Anterior cingulate cortex (tissue), 58 donors: Measurements from ENCODE around the gene DOK7.
"Not testable (repeated sequence)": the region's sequence is repeated elsewhere in the genome, so short reads cannot be mapped to it uniquely, and the experiment has no call there.

Experiments used
- DNase-seq, 58 donors: peaks; one replicate each; lab custom pipeline; 2025; lab: John Stamatoyannopoulos, UW

The DOK7 gene

DNA sequence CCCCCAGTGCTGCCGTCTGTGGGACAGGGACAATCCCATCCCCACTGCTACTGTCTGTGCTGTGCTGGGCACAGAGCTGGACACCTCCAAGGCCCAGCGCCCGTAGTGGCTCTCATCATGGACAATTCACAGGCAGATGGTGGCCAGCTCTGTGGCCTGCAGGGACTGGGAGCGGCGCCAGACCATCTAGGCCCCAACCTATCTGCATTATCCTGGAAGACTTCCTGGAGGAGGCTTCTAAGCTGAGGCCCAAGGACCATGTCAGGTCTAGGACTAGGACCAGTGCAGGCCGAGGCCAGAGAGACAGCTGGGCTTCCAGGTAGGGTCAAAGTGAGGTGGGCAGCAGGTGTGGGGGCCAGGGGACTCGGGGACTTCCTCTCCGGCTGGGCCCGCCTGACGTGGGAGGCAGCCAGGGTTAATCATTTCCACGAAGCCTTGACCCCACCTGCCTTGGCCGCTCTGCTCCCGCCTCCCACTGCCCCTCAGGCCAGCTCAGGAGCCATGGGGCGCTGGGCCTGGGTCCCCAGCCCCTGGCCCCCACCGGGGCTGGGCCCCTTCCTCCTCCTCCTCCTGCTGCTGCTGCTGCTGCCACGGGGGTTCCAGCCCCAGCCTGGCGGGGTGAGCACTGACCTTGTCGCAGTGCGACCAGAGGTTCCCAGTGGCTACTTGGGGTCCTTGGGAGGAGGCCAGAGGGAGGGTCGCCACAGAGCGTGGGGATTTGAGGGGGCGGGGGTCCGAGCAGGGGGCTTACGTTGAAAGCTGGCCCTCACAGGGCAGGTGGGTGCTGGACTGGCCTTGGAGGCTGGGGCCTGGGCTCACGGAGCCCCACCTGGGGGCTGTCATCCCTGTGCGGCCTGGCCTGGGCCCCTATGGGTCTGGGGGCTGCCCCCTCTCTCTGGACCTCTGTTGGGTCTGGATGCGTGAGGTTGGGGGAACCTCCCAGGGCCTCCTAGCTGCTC is 21.3 kb upstream of the DOK7 start, which contains the start of gene HGFAC:
TSS of gene HGFAC (plus strand) at position 468 of the 959 bp plus-strand sequence. CDS start at position 502, 34 bp downstream.
- DNase-seq, result no peak

DNA sequence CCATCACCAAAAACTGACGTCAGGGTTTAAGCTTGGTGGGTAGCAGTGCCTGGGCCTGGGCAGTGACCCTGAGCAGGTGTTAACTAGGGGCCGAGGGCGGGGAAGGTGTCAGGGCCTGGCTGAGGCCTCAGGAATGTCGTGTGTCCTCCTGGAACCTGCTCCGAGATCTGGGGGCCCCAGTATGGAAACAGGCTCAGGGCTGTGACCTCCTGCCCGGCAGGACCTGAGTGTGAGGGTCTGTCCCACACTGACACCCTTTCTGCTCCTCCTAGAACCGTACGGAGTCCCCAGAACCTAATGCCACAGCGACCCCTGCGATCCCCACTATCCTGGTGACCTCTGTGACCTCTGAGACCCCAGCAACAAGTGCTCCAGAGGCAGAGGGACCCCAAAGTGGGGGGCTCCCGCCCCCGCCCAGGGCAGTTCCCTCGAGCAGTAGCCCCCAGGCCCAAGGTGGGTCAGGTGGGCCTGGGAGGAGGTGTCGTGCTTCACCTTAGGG is 20.6 kb upstream of the DOK7 start:
- DNase-seq, result no peak

DNA sequence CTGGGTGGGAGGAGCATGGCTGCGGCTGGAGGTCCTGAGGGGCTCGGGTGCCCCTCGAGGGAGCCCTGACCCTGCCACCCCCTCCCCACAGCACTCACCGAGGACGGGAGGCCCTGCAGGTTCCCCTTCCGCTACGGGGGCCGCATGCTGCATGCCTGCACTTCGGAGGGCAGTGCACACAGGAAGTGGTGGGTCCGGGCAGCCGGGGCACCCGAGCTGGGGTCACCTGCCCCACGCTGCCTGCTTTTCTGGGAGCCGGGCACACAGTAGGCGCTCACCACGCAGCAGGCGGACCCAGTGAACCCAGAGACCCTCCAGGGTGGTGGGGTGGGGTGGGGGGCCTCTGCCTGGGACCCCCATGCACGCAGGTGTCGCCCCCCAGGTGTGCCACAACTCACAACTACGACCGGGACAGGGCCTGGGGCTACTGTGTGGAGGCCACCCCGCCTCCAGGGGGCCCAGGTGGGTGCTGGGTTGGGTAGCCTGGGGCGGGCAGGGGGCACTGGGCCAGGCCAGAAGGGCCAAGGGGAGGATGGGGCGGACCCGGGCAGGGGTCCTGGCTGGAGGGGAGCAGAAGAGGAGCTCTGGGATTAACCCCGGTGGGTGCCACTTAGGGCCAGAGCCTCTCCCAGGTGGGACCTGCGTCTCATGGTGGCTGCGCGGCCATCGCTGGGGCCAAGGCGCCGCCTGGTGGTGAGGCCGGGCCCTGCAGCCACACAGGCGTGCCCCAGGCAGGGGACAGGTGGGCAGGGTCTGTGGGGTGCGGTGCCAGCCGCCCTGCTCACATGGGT is 20.0 kb upstream of the DOK7 start:
- DNase-seq, result peak in 15 of 58 donors; percentile 5 to 57 (median 21)

- no peak for DNase-seq
These were observed 19.3 kb upstream of the DOK7 start for GRCh38 chr4:3443750-3444309.

DNA sequence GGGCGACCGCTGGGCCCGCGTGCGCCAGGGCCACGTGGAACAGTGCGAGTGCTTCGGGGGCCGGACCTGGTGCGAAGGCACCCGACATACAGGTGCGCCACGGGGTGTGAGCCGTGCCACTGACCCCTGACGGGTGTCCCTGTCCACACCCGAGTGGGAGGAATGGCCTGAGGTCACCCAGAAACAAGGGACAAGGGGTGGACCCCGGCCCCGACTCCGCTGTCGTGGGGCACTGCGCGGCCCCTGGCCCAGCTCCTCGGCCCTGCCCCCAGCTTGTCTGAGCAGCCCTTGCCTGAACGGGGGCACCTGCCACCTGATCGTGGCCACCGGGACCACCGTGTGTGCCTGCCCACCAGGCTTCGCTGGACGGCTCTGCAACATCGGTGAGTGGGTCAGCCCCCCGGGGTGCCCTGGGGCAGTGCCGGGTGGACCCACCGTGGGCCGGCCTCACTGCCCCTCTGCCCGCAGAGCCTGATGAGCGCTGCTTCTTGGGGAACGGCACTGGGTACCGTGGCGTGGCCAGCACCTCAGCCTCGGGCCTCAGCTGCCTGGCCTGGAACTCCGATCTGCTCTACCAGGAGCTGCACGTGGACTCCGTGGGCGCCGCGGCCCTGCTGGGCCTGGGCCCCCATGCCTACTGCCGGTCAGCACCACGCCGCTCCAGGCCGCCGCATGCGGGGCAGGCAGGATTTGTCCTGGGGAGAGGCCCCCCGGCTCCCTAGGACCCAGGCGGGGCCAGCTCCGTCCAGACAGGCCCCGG is 18.6 kb upstream of the DOK7 start:
- no peak for DNase-seq

DNA sequence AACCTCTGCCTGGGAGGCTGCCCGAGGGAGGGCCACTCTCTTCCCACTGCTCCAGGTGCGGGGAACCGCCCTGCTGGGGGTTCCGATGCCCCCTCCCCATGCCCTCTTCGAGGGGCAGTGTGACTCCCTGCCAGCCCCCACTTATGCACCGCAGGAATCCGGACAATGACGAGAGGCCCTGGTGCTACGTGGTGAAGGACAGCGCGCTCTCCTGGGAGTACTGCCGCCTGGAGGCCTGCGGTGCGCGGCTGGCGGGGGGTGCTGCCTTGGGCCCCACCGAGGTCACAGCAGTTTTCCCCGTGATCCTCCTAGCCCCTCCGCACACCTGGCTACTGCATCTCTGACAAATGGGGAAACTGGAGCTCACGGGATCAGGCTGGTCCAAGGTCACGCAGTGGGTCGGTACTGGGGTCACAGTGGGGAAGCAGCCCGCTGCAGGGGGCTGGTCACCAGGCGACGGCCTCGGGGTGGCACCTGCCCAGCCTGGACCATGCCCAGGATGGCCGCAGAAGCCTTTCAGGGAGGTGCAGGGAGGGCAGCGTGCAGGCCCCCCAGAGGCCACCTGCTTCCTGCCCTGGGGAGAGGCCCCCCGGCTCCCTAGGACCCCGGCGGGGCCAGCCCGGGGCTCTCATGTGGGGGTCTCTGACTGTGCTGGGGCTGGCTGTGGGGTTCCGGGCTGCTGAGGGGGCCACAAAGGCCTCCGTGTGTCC is 17.8 kb upstream of the DOK7 start:
- DNase-seq, result no peak

GRCh38 chr4:3445829-3446545 is 17.1 kb upstream of the DOK7 start:
- DNase-seq, result no peak

GRCh38 chr4:3446631-3447320 is 16.3 kb upstream of the DOK7 start:
- no peak for DNase-seq

DNA sequence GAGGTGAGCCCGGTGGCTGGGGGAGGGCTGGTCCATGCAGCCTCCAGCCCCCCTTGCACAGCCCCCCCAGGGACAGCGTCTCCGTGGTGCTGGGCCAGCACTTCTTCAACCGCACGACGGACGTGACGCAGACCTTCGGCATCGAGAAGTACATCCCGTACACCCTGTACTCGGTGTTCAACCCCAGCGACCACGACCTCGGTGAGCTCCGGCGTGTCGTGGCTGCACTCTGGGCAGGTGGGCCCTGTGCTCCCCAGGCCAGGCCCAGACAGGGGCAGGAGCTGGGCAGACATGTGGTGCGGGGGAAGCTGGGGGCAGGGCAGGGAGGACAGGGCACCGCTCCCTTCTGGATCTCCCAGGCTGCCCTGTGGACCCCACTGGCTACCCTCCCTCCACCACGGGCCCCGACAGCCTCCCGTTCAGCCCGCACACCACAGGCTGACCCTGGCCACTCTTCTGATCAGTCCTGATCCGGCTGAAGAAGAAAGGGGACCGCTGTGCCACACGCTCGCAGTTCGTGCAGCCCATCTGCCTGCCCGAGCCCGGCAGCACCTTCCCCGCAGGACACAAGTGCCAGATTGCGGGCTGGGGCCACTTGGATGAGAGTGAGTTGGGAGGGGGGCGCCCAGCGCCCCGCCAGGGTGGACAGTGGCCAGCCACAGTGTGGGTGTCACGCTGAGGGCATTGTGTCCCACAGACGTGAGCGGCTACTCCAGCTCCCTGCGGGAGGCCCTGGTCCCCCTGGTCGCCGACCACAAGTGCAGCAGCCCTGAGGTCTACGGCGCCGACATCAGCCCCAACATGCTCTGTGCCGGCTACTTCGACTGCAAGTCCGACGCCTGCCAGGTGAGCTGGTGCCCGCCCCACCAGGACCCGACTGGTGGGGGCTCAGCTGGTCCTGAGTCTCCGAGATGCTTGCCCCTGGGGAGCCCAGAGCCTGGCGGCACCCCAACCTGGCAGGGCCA is 15.4 kb upstream of the DOK7 start:
- DNase-seq, result no peak

GRCh38 chr4:3449047-3449573 is 14.0 kb upstream of the DOK7 start:
- no peak for DNase-seq

- DNase-seq, result no peak
These were observed 13.3 kb upstream of the DOK7 start for GRCh38 chr4:3449574-3450534.

DNA sequence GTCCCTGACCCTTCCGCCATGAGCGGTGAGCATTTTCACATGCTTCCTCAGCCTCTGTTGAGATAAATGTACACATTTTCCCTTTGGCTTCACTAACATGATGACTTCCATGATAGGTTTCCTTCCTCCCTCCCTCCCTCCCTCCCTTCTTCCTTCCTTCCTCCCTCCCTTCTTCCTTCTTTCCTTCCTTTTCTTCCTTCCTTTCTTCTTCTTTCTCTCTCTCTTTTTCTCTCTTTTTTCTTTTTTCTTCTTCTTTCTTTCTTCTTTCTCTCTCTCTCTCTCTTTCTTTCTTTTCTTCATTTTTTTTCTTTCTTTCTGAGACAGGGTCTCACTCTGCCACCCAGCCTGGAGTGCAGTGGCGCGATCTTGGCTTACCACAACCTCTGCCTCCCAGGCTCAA is 12.5 kb upstream of the DOK7 start:
- DNase-seq, result no peak

GRCh38 chr4:3451956-3452355 is 11.2 kb upstream of the DOK7 start:
- no peak for DNase-seq

DNA sequence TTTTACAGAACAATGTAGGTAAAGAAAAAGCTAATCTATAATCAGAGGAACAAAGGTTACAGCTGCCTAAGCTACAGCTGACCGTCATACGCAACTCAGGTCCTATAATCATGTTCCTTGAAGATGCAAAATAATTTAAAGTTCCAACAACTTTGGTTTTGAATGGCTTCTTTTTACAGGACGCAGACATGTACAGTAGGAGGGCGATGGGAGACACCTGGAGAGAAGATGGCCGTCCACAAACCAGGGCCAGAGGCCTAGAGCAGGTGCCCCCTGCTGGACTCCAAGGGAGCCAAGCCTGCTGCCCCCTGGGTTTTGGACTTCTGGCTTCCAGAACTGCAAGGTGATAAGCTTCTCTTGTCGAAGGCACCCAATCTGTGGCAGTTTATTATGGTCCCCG is 10.7 kb upstream of the DOK7 start:
- DNase-seq, result no peak

DNA sequence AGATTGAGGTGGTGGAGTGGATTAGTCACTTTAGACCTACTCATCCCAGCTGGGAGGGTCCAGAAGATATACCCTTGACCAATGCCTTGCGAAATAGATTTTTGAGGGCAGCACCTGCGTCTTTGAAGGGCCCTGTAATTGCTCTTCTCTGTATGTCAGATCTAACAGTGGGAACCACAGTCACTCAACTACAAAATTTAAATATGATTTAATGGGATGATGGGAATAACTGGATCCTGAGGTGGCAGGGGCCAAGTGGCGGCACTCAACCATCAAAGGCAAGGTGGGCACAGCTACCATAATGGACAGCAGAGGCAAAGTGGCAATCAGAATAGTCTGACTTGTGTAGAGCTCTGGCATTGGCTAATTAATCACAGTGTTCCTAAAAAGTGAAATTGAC is 7.5 kb upstream of the DOK7 start:
- not testable (repeated sequence) for DNase-seq

- DNase-seq, result no peak
These were observed 4.7 kb upstream of the DOK7 start for GRCh38 chr4:3458371-3458770.
